22Rv1 (cell line): ENCODE data around the gene RAB15.

ENCODE experiments used
- H3K27ac ChIP-seq: fragments of 450-650 bp; 2 replicates; pipeline ENCODE4 v1.5.1; 2017
- ZFX ChIP-seq: fragments of 450-650 bp; IDR thresholded peaks from 2 replicates; pipeline ENCODE4 v1.6.1; 2017; ENCODE audit warnings: antibody characterized with exemption, borderline replicate concordance
- TF ChIP-seq, protein P1 (sequence below): fragments of 450-650 bp; IDR thresholded peaks from 2 replicates; pipeline ENCODE4 v1.5.1; 2017; ENCODE audit warnings: mild to moderate bottlenecking

The RAB15 gene

DNA sequence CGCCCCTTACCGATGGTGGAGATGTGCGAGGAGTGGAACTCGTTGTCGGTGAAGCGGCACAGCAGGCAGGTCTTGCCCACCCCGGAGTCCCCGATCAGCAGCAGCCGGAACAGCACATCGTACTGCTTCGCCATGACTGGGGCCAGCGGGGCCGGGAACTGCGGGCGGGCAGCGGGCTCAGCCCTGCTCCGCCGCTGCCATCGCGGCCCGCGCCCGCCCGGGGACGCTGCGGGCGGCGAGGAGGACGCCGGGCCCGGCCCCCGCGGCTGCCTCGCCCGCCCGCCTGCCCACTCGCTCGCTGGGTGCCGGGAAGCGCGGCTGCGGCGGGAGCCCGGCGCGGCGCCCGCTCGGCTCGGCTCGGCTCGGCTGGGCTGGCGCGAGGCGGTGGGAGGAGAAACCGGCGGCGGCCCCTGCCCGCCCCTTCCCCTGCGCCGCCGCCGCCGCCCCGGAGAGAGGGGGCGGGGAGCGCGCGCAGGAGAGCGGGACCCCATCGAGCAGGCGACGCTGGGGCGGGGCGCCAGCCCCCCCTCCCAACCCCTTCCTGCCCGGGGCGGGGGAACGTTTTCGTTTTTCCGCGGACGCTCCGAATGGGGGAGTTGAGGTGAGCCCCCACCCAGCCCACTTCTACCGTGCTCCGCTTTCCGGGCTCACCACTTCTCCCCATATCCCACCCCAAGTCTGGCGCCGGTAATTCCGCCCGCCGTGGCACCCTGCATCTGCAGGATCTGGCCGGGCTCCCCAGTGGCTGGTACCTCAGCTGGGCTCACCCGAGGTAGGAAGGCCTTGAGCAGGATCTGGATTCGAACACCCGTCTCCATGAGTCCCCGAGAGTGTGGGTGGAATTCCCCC, at the start of gene RAB15:
Gene RAB15 (minus strand): TSS at position 394 of the 849 bp plus-strand sequence. CDS start 260 bp downstream, at position 134.
- no peak within 1 kb of the TSS for H3K27ac ChIP-seq
- TF ChIP-seq ZFX, result no peak
- TF ChIP-seq, protein P1, sequence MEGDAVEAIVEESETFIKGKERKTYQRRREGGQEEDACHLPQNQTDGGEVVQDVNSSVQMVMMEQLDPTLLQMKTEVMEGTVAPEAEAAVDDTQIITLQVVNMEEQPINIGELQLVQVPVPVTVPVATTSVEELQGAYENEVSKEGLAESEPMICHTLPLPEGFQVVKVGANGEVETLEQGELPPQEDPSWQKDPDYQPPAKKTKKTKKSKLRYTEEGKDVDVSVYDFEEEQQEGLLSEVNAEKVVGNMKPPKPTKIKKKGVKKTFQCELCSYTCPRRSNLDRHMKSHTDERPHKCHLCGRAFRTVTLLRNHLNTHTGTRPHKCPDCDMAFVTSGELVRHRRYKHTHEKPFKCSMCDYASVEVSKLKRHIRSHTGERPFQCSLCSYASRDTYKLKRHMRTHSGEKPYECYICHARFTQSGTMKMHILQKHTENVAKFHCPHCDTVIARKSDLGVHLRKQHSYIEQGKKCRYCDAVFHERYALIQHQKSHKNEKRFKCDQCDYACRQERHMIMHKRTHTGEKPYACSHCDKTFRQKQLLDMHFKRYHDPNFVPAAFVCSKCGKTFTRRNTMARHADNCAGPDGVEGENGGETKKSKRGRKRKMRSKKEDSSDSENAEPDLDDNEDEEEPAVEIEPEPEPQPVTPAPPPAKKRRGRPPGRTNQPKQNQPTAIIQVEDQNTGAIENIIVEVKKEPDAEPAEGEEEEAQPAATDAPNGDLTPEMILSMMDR, result peak; percentile 24; the same call in 1 of the 2 replicates

DNA sequence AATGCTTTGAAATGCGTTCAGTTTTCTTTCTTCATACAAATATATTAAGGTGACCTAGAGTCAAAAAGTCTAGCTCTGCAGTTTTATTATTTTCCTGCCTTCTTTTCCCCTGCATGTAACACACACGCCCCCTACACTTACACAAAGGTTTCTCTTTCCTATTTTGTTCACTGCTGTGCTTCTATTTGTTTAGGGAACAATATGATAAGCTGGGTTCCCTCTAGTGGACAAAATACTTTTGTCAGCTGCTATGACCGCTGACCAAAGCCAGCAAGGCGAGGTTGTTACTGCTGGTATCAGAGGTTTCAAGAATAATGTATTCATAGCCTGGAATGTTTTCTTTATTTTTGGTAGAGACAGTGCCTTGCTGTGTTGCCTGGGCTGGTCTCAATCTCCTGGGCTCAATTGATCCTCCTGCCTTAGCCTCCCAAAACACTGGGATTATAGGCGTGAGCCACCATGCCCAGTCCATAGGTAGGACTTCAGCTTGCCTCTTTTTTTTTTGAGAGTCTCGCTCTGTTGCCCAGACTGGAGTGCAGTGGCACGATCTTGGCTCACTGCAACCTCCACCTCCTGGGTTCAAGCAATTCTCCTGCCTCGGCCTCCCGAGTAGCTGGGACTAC, 47.9 kb upstream of the RAB15 start:
- no peak overlapping the region for H3K27ac ChIP-seq
- no peak for TF ChIP-seq ZFX
- TF ChIP-seq, protein P1, result peak; percentile 77

DNA sequence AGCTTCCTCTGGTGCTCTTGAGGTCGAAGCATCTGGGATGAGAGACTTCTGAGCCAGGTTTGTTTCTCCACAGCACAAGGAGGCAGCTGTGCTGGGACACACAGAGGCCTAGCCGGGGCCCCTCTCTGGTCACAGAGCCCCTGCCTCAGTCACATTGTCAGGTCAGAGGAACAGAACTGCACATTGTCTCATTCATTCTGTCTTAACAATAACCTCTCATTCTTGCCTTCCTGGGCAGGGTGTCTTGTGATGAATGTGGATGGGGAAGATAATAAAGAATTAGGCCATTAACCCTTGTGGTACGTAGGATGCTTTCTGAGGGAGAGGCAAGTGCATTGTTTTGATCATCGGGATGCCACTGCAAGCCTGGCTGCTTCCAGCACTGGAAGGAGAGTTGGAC, 44.3 kb upstream of the RAB15 start:
- no peak for TF ChIP-seq ZFX
- TF ChIP-seq, protein P1, result no peak
- no peak overlapping the region for H3K27ac ChIP-seq

DNA sequence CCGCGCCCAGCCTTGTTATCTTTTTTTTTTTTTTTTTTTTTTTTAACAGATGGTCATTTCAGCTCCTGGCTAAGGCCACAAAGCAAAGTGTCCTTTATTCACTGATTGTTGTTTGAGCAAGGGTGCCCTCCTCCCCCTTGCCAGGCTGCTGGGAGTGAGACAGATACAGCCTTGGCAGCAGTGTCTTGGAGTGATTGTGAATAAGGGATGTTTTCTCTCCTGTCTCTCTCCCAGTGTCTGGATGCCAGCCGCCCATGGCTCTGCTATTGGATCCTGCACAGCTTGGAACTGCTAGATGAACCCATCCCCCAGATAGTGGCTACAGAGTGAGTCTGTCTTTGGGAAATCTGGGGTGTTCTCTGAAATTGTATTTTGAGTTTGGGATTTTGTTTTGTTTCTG, 43.3 kb upstream of the RAB15 start:
- H3K27ac ChIP-seq, result no peak overlapping the region
- TF ChIP-seq ZFX, result no peak
- TF ChIP-seq, protein P1, result no peak

DNA sequence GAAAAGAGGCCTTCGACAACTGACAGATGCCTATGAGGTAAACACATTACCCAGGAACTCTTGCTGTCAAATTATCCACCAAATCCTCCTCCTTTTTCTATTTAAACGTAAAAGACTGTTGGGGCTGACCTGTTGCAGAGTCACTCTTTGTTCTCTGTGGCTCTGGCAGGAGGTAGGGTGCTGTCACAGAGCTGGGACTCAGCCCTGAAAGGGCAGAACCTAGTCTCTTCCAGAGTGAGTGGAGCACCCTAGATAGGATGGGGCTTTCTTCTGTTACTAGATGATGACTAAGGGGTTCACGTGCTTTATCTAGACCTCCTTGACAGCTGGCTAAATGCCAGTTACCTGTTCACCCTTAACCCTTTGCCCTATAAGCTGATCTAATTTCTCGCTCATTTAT, 40.2 kb upstream of the RAB15 start:
- no peak overlapping the region for H3K27ac ChIP-seq
- no peak for TF ChIP-seq ZFX
- TF ChIP-seq, protein P1, result no peak

DNA sequence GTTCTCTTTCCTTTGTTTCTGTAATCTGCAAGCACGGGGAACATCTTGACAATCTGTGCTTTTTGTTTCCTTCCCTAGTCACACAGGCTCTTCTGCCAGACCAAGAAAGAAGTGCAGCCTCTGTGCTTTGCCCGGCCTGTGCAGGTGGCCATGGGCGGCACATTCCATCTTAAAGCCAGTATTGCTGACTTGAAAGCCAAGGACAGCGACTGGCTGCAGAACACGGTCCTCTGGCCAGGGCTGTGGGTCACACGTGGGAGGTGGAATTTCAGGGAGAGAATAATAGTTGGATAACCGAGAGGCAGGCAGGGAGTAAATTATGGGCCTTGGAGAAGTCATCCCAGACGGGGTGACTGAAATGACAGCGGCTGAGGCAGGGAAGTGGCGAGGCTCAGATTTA, 39.4 kb upstream of the RAB15 start:
- no peak for TF ChIP-seq ZFX
- TF ChIP-seq, protein P1, result no peak
- no peak overlapping the region for H3K27ac ChIP-seq

DNA sequence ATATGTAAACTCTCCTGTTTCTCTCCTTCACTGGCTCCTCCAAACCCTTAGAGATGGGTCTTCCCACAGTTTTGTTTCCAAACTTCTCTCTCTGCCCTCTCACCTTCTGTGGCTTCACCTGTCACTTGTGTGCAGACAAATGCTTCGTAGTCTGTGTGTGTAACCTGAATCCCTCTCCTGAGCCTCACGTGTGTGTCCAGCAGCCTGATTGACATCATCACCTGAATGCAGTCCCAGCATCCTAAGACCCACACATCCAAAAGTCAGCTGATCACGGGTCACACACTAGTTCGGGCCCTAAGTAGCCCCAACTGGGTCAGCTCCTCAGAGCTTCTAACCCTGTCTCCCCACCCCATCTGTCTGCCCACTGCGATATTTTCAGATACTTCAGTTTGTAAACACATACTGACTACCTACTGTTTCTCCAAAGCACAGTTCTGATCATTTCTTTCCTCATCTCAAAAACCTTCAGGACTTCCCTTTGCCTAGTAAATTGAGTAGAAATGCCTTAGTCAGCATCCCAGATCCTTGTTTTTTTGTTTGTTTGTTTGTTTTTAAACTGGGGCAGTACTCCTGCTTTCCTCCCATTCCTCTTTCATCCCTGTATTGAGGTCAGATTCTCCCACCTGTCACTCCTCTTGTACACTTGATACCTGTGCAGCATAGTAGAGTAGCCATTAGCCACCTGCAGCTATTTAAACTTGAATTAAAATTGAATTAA, 38.2 kb upstream of the RAB15 start:
- no peak overlapping the region for H3K27ac ChIP-seq
- TF ChIP-seq, protein P1, result no peak
- no peak for TF ChIP-seq ZFX
